Immature natural killer cell (primary cell): ENCODE results near the gene SPAG4. TPM values are rescaled to one million over a fixed set of nuclear protein-coding genes. Genes with fewer than 3 reads are reported as not detected.
A peak's percentile ranks its signal among the peaks of the same experiment; 100 is the strongest.

Experiments used
- DNase-seq, 3 donors: peaks; one replicate each; pipeline ENCODE4 v3.0.0; 2022; ENCODE audit warnings: mixed read lengths in 1 of 3
- H3K27ac Mint-ChIP-seq, 6 donors: one replicate each; pipeline ENCODE4 v1.8.0; 2020; ENCODE audit warnings: mixed read lengths in 6 of 6, mild to moderate bottlenecking in 5 of 6, inconsistent platforms in 4 of 6, moderate library complexity in 3 of 6
- H3K27me3 Mint-ChIP-seq, 3 donors: one replicate each; pipeline ENCODE4 v1.8.0; 2020 to 2021; ENCODE audit warnings: low read depth in 3 of 3, mild to moderate bottlenecking in 3 of 3, mixed read lengths in 3 of 3, moderate library complexity in 3 of 3, inconsistent platforms in 1 of 3
- H3K36me3 Mint-ChIP-seq, 3 donors: one replicate each; pipeline ENCODE4 v1.8.0; 2020; ENCODE audit warnings: mixed read lengths in 3 of 3, inconsistent platforms in 2 of 3, mild to moderate bottlenecking in 2 of 3
- H3K4me1 Mint-ChIP-seq, 2 donors: one replicate each; pipeline ENCODE4 v1.8.0; 2020; ENCODE audit warnings: inconsistent platforms in 2 of 2, mild to moderate bottlenecking in 2 of 2, mixed read lengths in 2 of 2, moderate library complexity in 1 of 2
- H3K4me3 Mint-ChIP-seq, 5 donors: one replicate each; pipeline ENCODE4 v1.8.0; 2020; ENCODE audit warnings: mild to moderate bottlenecking in 5 of 5, mixed read lengths in 5 of 5, inconsistent platforms in 3 of 5, moderate library complexity in 3 of 5
- H3K9me3 Mint-ChIP-seq, 6 donors: one replicate each; pipeline ENCODE4 v1.8.0; 2020; ENCODE audit warnings: mild to moderate bottlenecking in 6 of 6, mixed read lengths in 6 of 6, inconsistent platforms in 4 of 6, moderate library complexity in 3 of 6
- polyA plus RNA-seq, 3 donors: library from polyadenylated mRNA; unstranded; fragments of 300-500 nt; fragmentation: Illumina TruSeq; gene quantifications; one replicate each; pipeline ENCODE4 v1.2.3, GENCODE V29; 2021

SPAG4 gene
- polyA plus RNA-seq, 3 donors from 2014 or later, result 0.56 to 0.89 TPM; not detected in 1

DNA sequence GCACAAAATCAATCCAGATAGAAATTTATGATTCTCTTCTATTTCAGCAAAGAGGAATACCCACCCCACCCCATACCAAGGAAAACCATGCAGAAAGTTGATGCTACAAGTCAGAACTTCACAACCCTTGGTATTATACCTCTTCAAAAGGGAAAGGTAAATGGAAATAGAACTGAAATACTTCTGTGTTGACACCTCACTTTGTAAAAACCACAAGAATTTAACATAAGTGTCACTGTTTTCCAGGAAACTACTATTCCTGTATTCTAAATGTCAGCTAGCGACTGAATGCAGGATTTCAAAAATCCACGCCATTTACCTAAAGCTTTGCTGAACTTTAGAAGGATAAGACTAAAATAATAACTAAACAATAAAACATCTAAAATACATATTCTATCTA is 45.4 kb downstream of the SPAG4 start:
- Mint-ChIP-seq H3K27me3 (peaks cover 14 to 16% (median 15%) of the 10 kb centered on the region in 3 donors), H3K9me3 (no peaks in the 10 kb centered on the region), H3K27ac (peak overlapping the region; percentile 99 to 100 (median 100)), H3K36me3 (no peaks in the 10 kb centered on the region), H3K4me1 (peaks cover 6 to 81% of the 10 kb centered on the region in 2 donors), H3K4me3 (peak overlapping the region; percentile 89 to 99 (median 95))
- DNase-seq, result peak in 2 of 3 donors; percentile 23 to 28

DNA sequence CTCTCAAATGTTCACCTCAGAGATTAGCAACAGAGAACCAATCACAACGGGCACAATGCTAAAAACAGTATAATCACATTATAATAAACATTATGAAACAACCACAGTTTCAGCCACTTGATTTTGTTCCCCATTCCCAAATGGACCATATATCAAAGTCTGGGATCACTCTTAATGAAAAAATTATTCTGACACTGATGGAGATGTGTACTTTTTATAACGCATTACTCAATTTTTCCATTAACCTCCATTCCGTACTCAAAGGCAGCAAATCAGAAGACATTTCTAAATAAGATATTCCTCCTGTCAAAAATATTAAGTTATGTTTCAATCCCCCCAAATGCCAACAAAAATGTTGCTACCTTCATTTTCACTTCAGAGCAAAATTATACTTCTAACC is 46.3 kb downstream of the SPAG4 start:
- H3K4me1 Mint-ChIP-seq, result peaks cover 6 to 74% of the 10 kb centered on the region in 2 donors
- peak overlapping the region; percentile 99 to 100 (median 100) for H3K27ac Mint-ChIP-seq
- no peaks in the 10 kb centered on the region for H3K9me3 Mint-ChIP-seq
- no peak for DNase-seq
- no peaks in the 10 kb centered on the region for H3K36me3 Mint-ChIP-seq
- peak overlapping the region; percentile 89 to 99 (median 95) for H3K4me3 Mint-ChIP-seq
- peaks cover 14 to 16% (median 15%) of the 10 kb centered on the region in 3 donors for H3K27me3 Mint-ChIP-seq

DNA sequence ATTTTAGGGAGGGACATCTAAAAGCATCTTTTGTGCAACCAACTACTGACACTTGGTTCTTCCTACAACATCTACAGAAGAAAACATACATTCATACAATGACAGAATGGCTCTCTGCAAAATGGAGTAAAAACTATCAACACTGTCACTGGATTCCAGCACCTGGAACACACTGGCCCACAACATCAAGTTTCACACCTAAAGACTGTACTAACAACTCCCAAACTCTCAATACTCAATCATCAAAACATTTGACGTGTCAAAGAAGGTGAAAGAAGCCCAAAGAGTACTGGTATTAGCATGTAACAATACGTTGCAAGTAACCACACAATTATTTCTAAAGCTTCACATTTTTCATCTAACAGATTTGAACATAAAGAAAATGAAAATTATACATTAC is 46.9 kb downstream of the SPAG4 start:
- no peak for DNase-seq
- peak overlapping the region; percentile 89 to 99 (median 95) for H3K4me3 Mint-ChIP-seq
- peaks cover 14 to 16% (median 15%) of the 10 kb centered on the region in 3 donors for H3K27me3 Mint-ChIP-seq
- H3K27ac Mint-ChIP-seq, result peak overlapping the region; percentile 99 to 100 (median 100)
- H3K36me3 Mint-ChIP-seq, result no peaks in the 10 kb centered on the region
- H3K9me3 Mint-ChIP-seq, result no peaks in the 10 kb centered on the region
- peaks cover 6 to 68% of the 10 kb centered on the region in 2 donors for H3K4me1 Mint-ChIP-seq

DNA sequence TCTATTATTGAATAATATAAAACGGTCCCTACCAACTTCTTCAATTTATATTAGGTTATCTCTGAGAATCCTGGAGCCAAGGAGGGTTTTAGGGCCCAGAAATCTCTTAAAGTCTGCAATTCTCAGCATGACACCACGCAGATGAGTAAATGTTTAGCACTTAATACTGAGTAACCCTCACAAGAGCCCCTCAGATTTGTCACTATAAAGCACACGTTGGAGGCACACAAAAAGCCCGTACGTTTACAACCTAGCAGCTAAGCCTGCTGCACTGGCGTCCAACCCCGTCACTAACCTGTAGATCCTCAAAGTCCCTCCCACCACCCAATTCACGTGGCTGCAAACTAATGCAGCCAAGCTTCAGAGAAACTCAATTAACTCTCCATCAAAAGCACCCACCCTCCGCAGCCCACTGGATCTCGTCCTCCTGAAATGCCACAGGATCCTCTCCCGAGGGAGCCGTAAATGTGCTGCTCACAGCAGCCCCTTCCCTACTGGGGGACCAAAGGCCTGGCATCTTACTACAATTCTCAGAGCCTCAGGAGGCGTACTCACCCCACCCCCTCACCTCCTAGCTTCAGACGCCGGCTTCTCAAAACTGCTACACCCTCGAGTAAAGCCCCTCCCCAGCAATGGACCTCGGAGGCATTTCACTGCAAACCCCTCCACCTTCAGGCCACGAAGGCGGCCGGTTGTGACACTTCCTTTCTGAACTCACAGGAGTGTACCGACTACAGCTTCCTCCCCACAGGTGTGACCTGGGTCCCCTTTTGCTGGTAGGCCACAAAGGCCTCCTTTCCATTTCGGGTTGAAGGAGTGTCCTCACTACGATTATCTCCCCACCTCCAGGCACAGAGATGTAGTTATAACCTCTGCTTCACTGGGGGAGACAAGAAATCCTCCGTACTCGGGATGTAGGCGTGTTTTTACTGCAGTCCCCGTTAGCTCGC is 48.2 kb downstream of the SPAG4 start:
- H3K36me3 Mint-ChIP-seq, result peaks cover 0 to 6% (median 2%) of the 10 kb centered on the region in 3 donors
- H3K27me3 Mint-ChIP-seq, result peaks cover 14 to 16% (median 15%) of the 10 kb centered on the region in 3 donors
- H3K27ac Mint-ChIP-seq, result peak overlapping the region; percentile 99 to 100 (median 100)
- H3K9me3 Mint-ChIP-seq, result no peaks in the 10 kb centered on the region
- H3K4me3 Mint-ChIP-seq, result peak overlapping the region; percentile 89 to 99 (median 95)
- DNase-seq, result peak; percentile 81 to 84 (median 82)
- H3K4me1 Mint-ChIP-seq, result peaks cover 6 to 57% of the 10 kb centered on the region in 2 donors

DNA sequence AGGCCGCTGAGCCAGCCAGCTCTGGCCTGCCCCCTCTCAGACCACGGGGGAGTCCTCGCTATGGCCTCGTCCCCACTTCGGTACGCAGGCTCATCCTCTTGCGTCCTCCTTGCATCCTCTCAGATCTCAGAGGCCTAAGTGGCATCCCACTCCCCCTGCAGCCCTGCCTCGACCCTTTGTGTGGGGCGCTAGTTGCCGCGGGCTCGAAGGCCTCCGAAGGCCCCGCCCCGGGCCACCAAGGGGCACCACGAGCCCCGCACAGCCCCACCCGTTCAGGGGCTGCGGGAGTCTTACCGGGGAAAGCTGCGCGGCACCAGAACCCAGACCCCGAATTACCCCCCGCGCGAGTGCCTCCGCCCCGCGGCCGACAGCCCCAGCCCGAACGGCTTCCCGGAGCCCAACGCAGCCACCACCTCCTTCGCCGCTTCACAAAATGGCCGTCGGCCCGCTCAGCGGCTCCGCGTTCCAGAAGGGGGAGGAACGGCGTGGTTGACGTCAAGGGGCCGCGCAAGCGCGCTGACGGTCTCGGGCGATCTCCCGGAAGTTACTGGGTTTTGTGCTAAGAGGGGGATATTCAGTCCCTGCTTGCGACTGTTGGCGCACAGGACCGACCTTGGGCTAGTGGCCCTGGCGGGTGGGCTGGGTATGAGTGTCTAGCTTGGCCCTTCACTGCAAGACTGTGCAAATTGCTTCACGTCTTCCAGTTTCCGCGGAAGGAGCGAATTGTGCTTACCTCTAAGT is 49.0 kb downstream of the SPAG4 start, which contains the start of the genes CPNE1 and RBM12:
Gene CPNE1 (minus strand): TSS at position 435 of the 741 bp plus-strand sequence. CDS start 31,977 bp downstream, outside the sequence.
Gene RBM12 (minus strand): TSS at position 435 of the 741 bp plus-strand sequence. CDS start 9,578 bp downstream, outside the sequence.
- H3K27me3 Mint-ChIP-seq, result peaks cover 14 to 16% (median 15%) of the 10 kb centered on the region in 3 donors
- peak; percentile 95 to 96 (median 95) for DNase-seq
- peak within 1 kb of the TSS; percentile 89 to 99 (median 95) for H3K4me3 Mint-ChIP-seq
- H3K27ac Mint-ChIP-seq, result peak within 1 kb of the TSS; percentile 99 to 100 (median 100)
- H3K4me1 Mint-ChIP-seq, result peaks cover 6 to 49% of the 10 kb centered on the region in 2 donors
- H3K36me3 Mint-ChIP-seq, result peaks cover 0 to 10% (median 7%) of the 10 kb centered on the region in 3 donors
- no peaks in the 10 kb centered on the region for H3K9me3 Mint-ChIP-seq

DNA sequence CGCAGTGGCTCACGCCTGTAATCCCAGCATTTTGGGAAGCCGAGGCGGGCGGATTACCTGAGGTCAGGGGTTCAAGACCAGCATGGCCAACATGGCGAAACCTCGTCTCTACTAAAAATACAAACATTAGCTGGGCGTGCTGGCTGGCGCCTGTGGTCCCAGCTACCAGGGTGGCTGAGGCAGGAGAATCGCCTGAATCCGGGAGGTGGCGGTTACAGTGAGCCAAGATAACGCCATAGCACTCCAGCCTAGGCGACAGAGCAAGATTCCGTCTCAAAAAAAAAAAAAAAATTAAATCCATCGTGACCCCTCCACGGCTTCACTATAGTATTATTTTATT is 50.3 kb downstream of the SPAG4 start:
- peaks cover 14 to 16% (median 15%) of the 10 kb centered on the region in 3 donors for H3K27me3 Mint-ChIP-seq
- peaks cover 6 to 36% of the 10 kb centered on the region in 2 donors for H3K4me1 Mint-ChIP-seq
- peak overlapping the region in 3 of 6 donors; percentile 45 to 64 (median 53) for H3K27ac Mint-ChIP-seq
- no peak for DNase-seq
- peak overlapping the region in 3 of 5 donors; percentile 43 to 57 (median 53) for H3K4me3 Mint-ChIP-seq
- no peaks in the 10 kb centered on the region for H3K9me3 Mint-ChIP-seq
- H3K36me3 Mint-ChIP-seq, result peaks cover 0 to 22% (median 7%) of the 10 kb centered on the region in 3 donors

DNA sequence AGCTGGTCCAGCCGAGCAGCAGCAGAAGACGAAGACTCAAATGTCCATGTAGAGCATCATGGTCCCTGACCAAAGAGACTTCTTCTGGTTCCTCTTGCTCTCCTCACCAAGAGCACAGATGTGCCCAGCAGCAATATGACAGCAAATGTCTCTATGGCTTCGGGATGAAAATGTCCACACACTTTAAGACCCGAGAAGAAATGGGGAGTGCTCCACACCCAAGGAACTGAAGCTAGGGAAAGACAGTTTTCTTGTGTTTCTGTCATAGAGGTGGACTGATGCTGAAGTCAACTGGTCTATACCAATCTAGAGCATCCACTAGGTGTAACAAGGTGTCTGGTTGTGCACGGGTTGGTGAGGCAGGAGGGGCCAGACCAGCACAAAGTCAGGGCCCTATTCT is 53.6 kb downstream of the SPAG4 start:
- no peak for DNase-seq
- H3K4me3 Mint-ChIP-seq, result no peak overlapping the region
- H3K9me3 Mint-ChIP-seq, result no peaks in the 10 kb centered on the region
- H3K36me3 Mint-ChIP-seq, result peaks cover 12 to 38% (median 20%) of the 10 kb centered on the region in 3 donors
- H3K27me3 Mint-ChIP-seq, result peaks cover 8% of the 10 kb centered on the region in 3 donors
- H3K27ac Mint-ChIP-seq, result peak overlapping the region in 1 of 6 donors; percentile 24
- peaks cover 4 to 6% of the 10 kb centered on the region in 2 donors for H3K4me1 Mint-ChIP-seq

DNA sequence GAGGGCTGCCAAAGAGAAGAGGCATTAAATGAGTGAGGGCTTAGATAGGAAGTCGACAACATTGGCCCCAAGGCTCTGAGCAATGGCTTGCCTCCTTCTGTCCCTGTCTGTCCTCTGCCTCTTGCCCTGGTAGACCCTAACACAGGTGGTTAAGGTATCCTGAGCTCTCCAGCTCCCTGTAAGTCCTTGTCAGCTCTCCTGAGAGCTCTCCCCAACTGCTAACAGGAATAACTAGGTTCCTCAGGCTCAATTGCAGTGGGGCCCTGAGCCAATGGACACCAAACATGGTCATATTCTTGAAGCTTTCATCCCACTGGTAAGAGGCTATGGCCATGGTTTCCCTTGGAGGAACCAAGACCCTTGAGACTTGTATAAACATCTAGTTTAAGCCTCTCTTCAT is 54.1 kb downstream of the SPAG4 start:
- DNase-seq, result no peak
- Mint-ChIP-seq H3K27me3 (peaks cover 3 to 5% (median 5%) of the 10 kb centered on the region in 3 donors), H3K27ac (no peak overlapping the region), H3K36me3 (peaks cover 12 to 38% (median 20%) of the 10 kb centered on the region in 3 donors), H3K4me3 (no peak overlapping the region), H3K9me3 (no peaks in the 10 kb centered on the region), H3K4me1 (peaks cover 4 to 5% of the 10 kb centered on the region in 2 donors)

Other genes starting within 250 kb of the SPAG4 start
- gene UQCC1, start 203.9 kb upstream of the SPAG4 start, polyA plus RNA-seq, result 10 to 100 TPM; 13.1 to 17.3 (median 14.7) TPM
- gene GDF5, start 177.6 kb upstream of the SPAG4 start, polyA plus RNA-seq, result not detected
- 10 to 100 TPM in 1 of 3 donors, 1 to 10 TPM in 2; 2.5 to 22.4 (median 4.4) TPM for gene CEP250, start 160.2 kb upstream of the SPAG4 start, polyA plus RNA-seq
- gene C20orf173, start 86.2 kb upstream of the SPAG4 start, polyA plus RNA-seq, result not detected
- 100 to 1,000 TPM; 102 to 169 (median 138) TPM for gene ERGIC3, start 73.8 kb upstream of the SPAG4 start, polyA plus RNA-seq
- gene CPNE1, start 49.1 kb downstream of the SPAG4 start, polyA plus RNA-seq, result 100 to 1,000 TPM; 445 to 490 (median 454) TPM
- gene RBM12, start 49.1 kb downstream of the SPAG4 start, polyA plus RNA-seq, result 10 to 100 TPM; 14.7 to 32.9 (median 18.7) TPM
- 10 to 100 TPM in 2 of 3 donors, 1 to 10 TPM in 1; 8.1 to 21.3 (median 20.0) TPM for gene NFS1, start 83.5 kb downstream of the SPAG4 start, polyA plus RNA-seq
- gene ROMO1, start 83.6 kb downstream of the SPAG4 start, polyA plus RNA-seq, result 100 to 1,000 TPM; 298 to 612 (median 340) TPM
- 100 to 1,000 TPM; 120 to 203 (median 142) TPM for gene RBM39, start 126.4 kb downstream of the SPAG4 start, polyA plus RNA-seq
- gene PHF20, start 156.2 kb downstream of the SPAG4 start, polyA plus RNA-seq, result 100 to 1,000 TPM in 2 of 3 donors, 10 to 100 TPM in 1; 92.6 to 140 (median 112) TPM